GM19238 (cell line): ENCODE measurements around the gene HIRIP3.
"Not testable (repeated sequence)": the region's sequence is repeated elsewhere in the genome, so short reads cannot be mapped to it uniquely, and the experiment has no call there.

Experiments used
- DNase-seq: peaks from one replicate; pipeline ENCODE4 v3.0.0; 2011; ENCODE audit warnings: low spot score; ENCODE audit not compliant: insufficient read length

Gene HIRIP3, protein sequence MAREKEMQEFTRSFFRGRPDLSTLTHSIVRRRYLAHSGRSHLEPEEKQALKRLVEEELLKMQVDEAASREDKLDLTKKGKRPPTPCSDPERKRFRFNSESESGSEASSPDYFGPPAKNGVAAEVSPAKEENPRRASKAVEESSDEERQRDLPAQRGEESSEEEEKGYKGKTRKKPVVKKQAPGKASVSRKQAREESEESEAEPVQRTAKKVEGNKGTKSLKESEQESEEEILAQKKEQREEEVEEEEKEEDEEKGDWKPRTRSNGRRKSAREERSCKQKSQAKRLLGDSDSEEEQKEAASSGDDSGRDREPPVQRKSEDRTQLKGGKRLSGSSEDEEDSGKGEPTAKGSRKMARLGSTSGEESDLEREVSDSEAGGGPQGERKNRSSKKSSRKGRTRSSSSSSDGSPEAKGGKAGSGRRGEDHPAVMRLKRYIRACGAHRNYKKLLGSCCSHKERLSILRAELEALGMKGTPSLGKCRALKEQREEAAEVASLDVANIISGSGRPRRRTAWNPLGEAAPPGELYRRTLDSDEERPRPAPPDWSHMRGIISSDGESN

GRCh38 chr16:29995324-29995910, at the start of gene HIRIP3:
HIRIP3 (minus strand) TSS chr16:29995617; CDS start chr16:29995605, 12 bp downstream.
- peak; percentile 92 for DNase-seq

DNA sequence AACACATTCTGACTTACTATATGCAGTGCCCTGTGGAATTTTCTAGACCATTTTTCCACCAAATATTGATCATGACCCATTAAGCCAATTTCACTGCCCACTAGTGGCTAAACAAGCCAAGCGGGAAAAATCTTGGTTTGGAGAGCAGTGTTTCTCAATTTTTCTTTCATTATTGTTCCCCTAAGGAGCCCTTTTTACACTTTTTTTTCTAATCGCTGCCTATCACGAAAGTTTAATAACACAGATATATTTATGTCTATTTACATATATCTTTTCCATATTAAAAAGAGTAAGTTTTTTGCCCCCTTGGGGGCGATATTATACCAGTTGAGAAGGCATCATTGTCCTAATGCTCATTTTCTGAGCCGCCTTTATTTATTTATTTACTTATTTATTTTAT, 46.4 kb upstream of the HIRIP3 start:
- DNase-seq, result no peak

DNA sequence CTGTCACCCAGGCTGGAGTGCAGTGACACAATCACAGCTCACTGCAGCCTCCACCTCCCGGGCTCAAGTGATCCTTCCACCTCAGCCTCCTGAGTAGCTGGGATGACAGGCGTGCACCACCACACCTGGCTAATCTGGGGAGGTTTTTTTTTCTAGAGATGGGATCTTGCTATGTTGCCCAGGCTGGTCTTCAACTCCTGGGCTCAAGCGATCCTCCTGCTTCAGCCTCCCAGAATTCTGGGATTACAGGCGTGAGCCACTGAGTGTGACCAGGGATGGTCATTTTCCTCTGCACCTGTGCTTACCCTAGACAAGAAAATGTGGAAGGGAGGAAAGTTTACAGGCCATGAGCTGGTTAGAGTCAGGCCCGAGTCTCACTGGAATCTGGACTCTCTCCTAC, 45.3 kb upstream of the HIRIP3 start:
- not testable (repeated sequence) for DNase-seq

GRCh38 chr16:30040221-30040620, 44.8 kb upstream of the HIRIP3 start:
- DNase-seq, result no peak

GRCh38 chr16:30033270-30033669, 37.9 kb upstream of the HIRIP3 start:
- DNase-seq, result no peak

GRCh38 chr16:30032083-30032819, 36.8 kb upstream of the HIRIP3 start:
- DNase-seq, result peak; percentile 59

- DNase-seq, result no peak
These were observed 36.1 kb upstream of the HIRIP3 start for GRCh38 chr16:30031477-30031918.

GRCh38 chr16:30030841-30031413, 35.5 kb upstream of the HIRIP3 start, which contains the start of gene TLCD3B:
TLCD3B (minus strand) TSS chr16:30031271; CDS start chr16:30030527, 744 bp downstream.
- DNase-seq, result no peak

DNA sequence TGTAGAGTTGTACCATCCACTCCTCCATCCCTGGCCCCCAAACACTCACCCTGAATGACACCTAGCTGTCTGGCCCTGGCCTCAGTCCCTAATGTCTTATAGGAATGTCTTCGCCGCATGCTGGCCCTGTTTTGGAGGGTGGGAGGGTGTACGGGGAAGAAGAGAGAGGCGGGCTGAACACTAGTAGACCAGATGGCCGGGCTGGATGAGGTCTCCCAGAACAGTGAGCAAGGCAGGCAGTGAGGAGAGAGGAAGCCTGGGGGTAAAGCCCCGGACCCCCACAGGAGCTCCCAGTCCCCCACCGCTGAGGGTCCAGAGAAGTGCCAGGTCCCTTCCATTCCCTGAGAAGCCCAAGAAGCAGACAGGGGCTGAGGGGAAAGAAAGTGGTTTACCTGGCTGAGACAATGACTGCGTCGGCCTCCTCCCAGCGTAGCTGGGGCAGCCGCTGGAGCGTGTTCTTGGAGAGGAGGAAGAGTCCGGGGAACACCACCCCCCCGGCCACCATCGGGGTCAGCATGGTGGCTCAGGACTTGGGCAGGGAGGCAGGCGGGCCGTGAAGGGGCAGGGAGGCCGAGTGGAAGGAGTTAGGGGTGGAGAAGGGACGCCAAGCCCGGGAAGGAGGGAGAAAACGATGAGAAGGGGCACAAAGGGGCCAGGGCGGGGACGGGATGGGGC, 34.7 kb upstream of the HIRIP3 start:
- DNase-seq, result no peak

DNA sequence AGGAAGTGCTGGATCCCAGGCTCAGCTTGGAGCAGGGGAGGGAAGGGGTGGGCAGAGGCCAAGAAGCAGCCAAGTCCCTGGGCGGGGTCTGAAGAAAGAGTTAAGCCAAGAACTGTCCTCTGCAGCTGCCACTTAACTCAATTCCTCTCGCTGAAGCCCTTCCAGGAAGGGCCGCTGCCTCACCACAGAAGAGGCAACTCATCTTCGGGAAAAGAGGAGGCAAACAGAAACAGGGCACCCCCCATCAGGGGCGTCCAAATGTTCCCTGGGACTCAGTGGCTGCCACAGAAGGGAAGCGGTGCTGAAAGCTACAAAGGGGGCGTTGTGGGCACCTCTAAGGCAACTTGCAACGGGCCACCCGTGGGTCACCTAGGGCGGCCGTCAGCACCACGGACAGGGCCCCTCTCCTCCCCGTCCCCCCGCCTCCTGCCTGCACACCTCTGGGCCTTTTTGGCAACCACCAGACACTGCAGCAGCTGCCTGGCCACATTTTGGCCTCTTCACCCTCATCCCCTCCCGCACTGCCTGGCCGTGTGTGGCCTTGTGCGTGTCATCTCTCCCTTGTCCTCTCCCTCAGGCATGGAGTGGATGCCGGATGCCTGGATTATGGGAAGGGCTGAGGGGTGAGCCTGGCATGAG, 33.1 kb upstream of the HIRIP3 start:
- no peak for DNase-seq

DNA sequence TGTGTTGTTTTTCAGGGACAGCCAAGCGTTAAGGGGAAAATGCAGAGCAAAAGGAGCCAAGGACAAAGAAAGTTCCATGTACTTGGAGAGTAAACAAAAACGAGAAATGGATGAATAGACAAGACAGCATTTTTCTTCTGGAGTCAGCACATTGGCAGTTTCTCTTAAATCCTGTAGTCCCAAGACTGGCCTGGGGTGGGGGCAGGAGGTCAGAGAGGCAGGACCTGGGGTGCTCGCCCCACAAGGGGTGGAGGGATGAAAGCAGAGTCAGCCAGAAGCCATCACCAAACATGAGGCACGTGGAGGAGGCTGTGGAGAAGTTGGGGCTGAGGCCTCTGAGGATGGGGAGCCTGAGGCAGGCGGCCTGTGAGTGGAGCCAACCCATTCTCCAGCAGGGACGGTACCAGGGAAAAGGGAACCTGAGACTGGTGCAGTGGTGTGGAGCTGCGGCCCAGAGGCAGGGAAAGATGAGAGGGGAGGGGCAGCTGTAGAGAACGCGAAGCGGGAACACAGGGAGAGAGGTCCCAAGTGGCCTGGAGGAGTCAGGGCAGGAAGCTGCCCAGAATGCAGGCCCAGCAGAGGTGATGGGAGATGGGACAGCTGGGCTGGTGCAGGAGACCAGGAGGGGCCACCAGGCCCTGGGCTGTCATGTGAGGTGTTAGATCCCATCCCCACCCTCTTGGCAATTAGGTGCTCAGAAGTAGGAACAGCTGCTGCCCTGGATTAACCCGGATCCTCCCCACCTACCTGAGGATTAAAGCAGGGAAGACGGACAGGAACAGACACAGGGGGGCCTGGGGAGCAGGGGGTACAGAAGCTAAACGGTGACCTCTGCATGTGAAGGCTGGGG, 32.4 kb upstream of the HIRIP3 start:
- no peak for DNase-seq

DNA sequence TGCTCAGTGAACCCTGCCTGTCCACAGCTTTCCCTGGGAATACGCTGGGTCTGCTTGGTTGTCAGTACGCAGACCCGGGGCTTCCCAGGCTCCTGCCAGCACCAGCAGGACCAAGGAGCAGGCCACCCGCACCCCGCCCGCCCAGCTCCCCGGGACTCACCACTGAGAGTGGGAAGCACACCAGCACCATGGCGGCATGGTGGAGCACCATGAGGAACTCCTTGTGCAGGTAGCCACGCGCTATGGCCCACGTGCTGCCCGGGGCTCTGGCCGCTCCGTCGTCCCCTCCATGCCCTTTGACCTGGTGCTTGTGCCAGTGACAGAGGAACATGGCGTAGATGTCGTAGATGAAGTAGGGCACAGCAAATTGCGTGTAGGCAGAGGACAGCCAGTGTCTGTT, 31.0 kb upstream of the HIRIP3 start:
- no peak for DNase-seq

- DNase-seq, result no peak
These were observed 30.2 kb upstream of the HIRIP3 start for GRCh38 chr16:30025574-30025973.

- no peak for DNase-seq
These were observed 29.7 kb upstream of the HIRIP3 start for GRCh38 chr16:30025156-30025555.

- DNase-seq, result no peak
These were observed 29.0 kb upstream of the HIRIP3 start for GRCh38 chr16:30024451-30024850.

DNA sequence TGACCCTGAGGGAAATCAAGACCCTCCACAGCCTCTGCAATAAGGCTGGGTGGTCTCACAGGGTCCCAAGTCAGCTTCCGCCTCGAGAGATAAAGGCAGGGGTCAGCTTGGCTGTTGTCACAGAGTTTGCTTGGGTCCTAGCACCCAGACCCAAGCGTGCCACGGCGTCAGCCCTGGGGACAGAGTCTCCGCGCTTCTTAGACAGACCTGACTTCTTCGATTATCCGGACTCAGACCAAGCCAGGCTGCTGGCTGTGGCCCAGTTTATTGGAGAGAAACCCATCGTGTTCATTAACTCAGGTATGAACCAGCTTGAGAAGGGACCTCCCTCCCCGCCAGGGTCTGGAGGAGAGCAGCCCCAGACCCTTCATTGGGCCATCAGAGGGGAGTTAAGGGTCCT, 28.2 kb upstream of the HIRIP3 start:
- no peak for DNase-seq

DNA sequence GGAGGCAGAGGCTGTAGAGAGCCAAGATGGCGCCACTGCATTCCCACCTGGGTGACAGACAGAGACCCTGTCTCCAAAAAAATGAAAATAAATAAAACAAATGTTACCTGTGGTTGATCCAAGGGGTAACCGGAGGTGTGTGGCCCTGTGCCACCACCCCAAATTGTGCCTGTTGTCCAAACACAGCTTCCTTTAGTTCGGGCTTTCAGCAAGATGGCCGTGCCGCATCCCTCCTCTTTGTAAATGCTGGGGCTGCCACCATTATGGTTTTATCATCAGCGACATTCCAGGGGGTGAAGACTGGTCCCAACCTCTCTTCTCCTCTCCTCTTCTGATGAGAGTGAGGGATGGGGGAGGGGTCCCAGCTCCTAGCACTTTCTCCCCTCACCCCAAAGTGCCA, 27.5 kb upstream of the HIRIP3 start, which contains the start of gene C16orf92:
Gene C16orf92, plus strand, starts transcription at position 312 of the 400 bp plus-strand sequence. CDS start 143 bp downstream, outside the sequence.
- DNase-seq, result no peak

DNA sequence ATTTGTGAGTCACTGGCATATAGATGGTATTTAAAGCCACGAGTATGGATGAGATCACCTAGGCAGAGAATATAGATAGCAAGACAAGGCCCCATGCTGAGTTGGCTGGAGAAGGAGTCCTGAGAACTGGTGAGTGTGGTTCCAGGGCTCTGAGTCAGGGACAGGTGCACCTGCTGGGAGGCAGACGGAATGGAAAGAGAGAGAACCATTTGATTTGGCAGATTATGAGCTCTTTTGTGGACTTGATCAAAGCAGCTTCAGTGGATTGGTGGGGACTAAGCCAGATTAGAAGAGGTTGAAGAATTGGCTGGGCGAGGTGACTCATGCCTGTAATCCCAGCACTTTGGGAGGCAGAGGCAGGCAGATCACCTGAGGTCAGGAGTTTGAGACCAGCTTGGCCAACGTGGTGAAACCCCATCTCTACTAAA, 23.3 kb upstream of the HIRIP3 start:
- no peak for DNase-seq

DNA sequence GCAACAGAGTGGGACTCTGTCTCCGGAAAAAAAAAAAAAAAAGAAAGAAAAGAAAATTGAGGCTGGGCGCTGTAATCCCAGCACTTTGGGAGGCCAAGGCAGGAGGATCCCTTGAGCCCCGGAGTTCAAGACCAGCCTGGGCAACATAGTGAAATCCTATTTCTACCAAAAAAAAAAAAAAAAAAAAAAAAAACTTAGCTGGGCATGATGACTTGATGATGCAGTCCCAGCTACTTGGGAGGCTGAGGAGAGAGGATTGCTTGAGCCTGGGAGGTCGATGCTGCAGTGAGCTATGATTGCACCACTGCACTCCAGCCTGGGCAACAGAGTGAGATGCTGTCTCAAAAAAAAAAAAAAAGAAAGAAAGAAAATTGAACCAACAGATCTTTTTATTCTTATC, 22.5 kb upstream of the HIRIP3 start:
- not testable (repeated sequence) for DNase-seq
